Heart left ventricle (tissue), 16 donors: ENCODE results near the gene CATSPERD. TPM values are rescaled to one million over a fixed set of nuclear protein-coding genes. Genes with fewer than 3 reads are reported as not detected.

ENCODE experiments used
- ATAC-seq, 4 donors: fragments of 200-7000 bp; cut with Tn5 transposase; one replicate each; pipeline ENCODE4 v1.9.1; 2020 to 2022; ENCODE audit warnings: moderate library complexity in 4 of 4, mild to moderate bottlenecking in 3 of 4, moderate number of reproducible peaks in 1 of 4
- DNase-seq, 5 donors: peaks; one replicate each; pipeline ENCODE4 v3.0.0-alpha.2; 2020
- H3K27ac ChIP-seq, 12 donors: fragments of 200-600 bp; sonication (generic) in 4 of 12; one replicate each; pipeline versions ENCODE4 v1.5.0 to v1.8.0; 2016 to 2022; ENCODE audit warnings: mild to moderate bottlenecking in 2 of 12
- H3K27me3 ChIP-seq, 9 donors: fragments of 200-600 bp; sonication (generic) in 2 of 9; one replicate each; pipeline versions ENCODE4 v1.5.1 to v1.8.0; 2016 to 2022; ENCODE audit warnings: mild to moderate bottlenecking in 3 of 9
- H3K36me3 ChIP-seq, 9 donors: fragments of 200-600 bp; sonication (generic) in 2 of 9; one replicate each; pipeline versions ENCODE4 v1.5.0 to v1.8.0; 2018 to 2022; ENCODE audit warnings: mild to moderate bottlenecking in 2 of 9
- H3K4me1 ChIP-seq, 12 donors: fragments of 200-600 bp; sonication (generic) in 4 of 12; one replicate each; pipeline versions ENCODE4 v1.5.0 to v1.8.0; 2016 to 2022; ENCODE audit warnings: mild to moderate bottlenecking in 3 of 12
- H3K4me3 ChIP-seq, 12 donors: fragments of 200-600 bp; sonication (generic) in 4 of 12; one replicate each; pipeline versions ENCODE4 v1.5.0 to v1.8.0; 2017 to 2022; ENCODE audit warnings: mild to moderate bottlenecking in 9 of 12, moderate library complexity in 4 of 12
- H3K9me3 ChIP-seq, 12 donors: fragments of 200-600 bp; sonication (generic) in 4 of 12; one replicate each; pipeline versions ENCODE4 v1.5.0 to v1.8.0; 2016 to 2022; ENCODE audit warnings: mild to moderate bottlenecking in 1 of 12
- CTCF ChIP-seq, 12 donors: fragments of 200-600 bp; sonication (generic) in 4 of 12; IDR thresholded peaks; one replicate each; pipeline versions ENCODE4 v1.5.0 to v1.8.0; 2018 to 2022; ENCODE audit warnings: antibody characterized with exemption in 12 of 12, mild to moderate bottlenecking in 5 of 12
- POLR2A ChIP-seq, 2 donors: fragments of 450-650 bp; IDR thresholded peaks; one replicate each; pipeline ENCODE4 v1.6.1; 2017; ENCODE audit warnings: antibody characterized with exemption in 2 of 2, mild to moderate bottlenecking in 2 of 2, moderate library complexity in 2 of 2
- WGBS, 4 donors: extraction: QIAGEN DNeasy Blood & Tissue Kit in 2 of 4; methylation state at CpG; one replicate each; pipeline versions ENCODE4 v1.1.5 to v1.1.7; 2013 to 2018; 5-methylcytosine and 5-hydroxymethylcytosine counted together
- intact Hi-C, 10 donors: fragments of 100-400 bp; cut with DNase I; formaldehyde crosslinking; loops; one replicate each; pipeline versions ENCODE4 v1.11.1 to v1.14.2; 2022
- polyA plus RNA-seq, 2 donors: library from polyadenylated mRNA; stranded (reverse); fragments of 200-250 nt; gene quantifications; one replicate each; pipeline ENCODE4 v1.2.3, GENCODE V29; 2013
- total RNA-seq, 9 donors: library from RNA; depleted of rRNA in 2 of 9; stranded (reverse); fragments of >200 nt in 2 of 9; fragmentation: NEBNext Ultra II Directional in 3 of 9; extraction: Animal tissue kit (Norgen Biotek cat#: 25700) in 3 of 9; gene quantifications; one replicate each; pipeline versions ENCODE4 v1.1.0 to v1.2.4, GENCODE V29; 2016 to 2023
- donor health status: ischemic (EF 13 %, LVEDD 7.1; RV severe dilation, severe dysfunction).
- donor health status: healthy with polysubstance abuse.
- donor health status: DM: no; HTN: yes; CAD: no.
- donor health status: DM: no; HTN: no; CAD: no.
- donor health status: ischemic (EF 25% LVEDD 6.9; RV normal size, moderate dysfunction).
- donor health status: ischemic (EF 25% LVEDD 5.7; RV mildly dilated, moderate dysfunction).
- donor health status: healthy.
- donor health status: DM: yes; HTN: yes; CAD: no.
- donor health status: ischemic (EF 35%, LVEDD 5.7; RV mildly dilated, moderate dysfunction).
- donor health status: nonischemic (EF 11% LVEDD 7.7; RV severe dilation, severe dysfunction).
- donor health status: DM: yes; HTN: yes; CAD: no.
- donor health status: PGD.
- donor health status: ischemic (EF 29% LVEDD 5.4; RV normal size, mild dysfunction).
- donor health status: nonischemic (EF 23%, LVEDD 6.1; RV moderate dilation, normal function).

CATSPERD gene
- total and polyA plus RNA-seq, 11 donors = not detected

- WGBS, 4 donors = 5 to 8% (median 6%) methylated on average over 41 to 54 of the region's 54 CpGs
- H3K4me1 ChIP-seq = peaks cover 4 to 56% (median 28%) of the 10 kb centered on the region in 12 donors
- peaks cover 0 to 48% (median 45%) of the 10 kb centered on the region in 9 donors for H3K36me3 ChIP-seq
- ATAC-seq (peak; percentile 2 to 61 (median 14)), DNase-seq (peak; percentile 79 to 83 (median 81))
- no peaks in the 10 kb centered on the region for H3K9me3 ChIP-seq
- H3K27ac ChIP-seq = peak overlapping the region; percentile 67 to 95 (median 86)
- TF ChIP-seq CTCF (IDR thresholded peaks at IDR 0.05) = no peak
- no peak for TF ChIP-seq POLR2A (IDR thresholded peaks at IDR 0.05)
- peak overlapping the region; percentile 48 to 91 (median 77) for H3K4me3 ChIP-seq
- intact Hi-C loops = loop anchor here in 4 of 10 donors (1.0 to 5.0 kb wide), 4 partner anchors 29 to 211 kb away; partner anchors contain the start of genes CATSPERD (in 4 of the 4), LONP1 (in 4 of the 4), NDUFA11 (in 1 of the 4) and SAFB (in 1 of the 4)
- H3K27me3 ChIP-seq = no peaks in the 10 kb centered on the region
Measured at GRCh38 chr19:5690955-5691821, 29.2 kb upstream of the CATSPERD start.

GRCh38 chr19:5691822-5692722, 28.4 kb upstream of the CATSPERD start:
- H3K27ac ChIP-seq = peak overlapping the region; percentile 67 to 95 (median 86)
- H3K36me3 ChIP-seq = peaks cover 0 to 57% (median 54%) of the 10 kb centered on the region in 9 donors
- intact Hi-C loops = loop anchor here in 4 of 10 donors (2.0 to 5.0 kb wide), 3 partner anchors 29 to 210 kb away; partner anchors contain the start of genes CATSPERD (in 2 of the 4), LONP1 (in 2 of the 4), NDUFA11 (in 1 of the 4) and SAFB (in 1 of the 4)
- no peak for ATAC-seq
- H3K4me3 ChIP-seq = peak overlapping the region in 11 of 12 donors; percentile 48 to 91 (median 79)
- peak in 1 of 5 donors; percentile 35 for DNase-seq
- TF ChIP-seq POLR2A (IDR thresholded peaks at IDR 0.05) (no peak), CTCF (IDR thresholded peaks at IDR 0.05) (no peak)
- H3K27me3 ChIP-seq = no peaks in the 10 kb centered on the region
- 55 to 64% (median 61%) methylated on average over 21 to 42 of the region's 42 CpGs for WGBS, 4 donors
- H3K4me1 ChIP-seq = peaks cover 4 to 47% (median 25%) of the 10 kb centered on the region in 12 donors
- H3K9me3 ChIP-seq = no peaks in the 10 kb centered on the region

- Histone ChIP-seq H3K27me3 (no peaks in the 10 kb centered on the region), H3K27ac (no peak overlapping the region), H3K36me3 (peaks cover 0 to 59% (median 55%) of the 10 kb centered on the region in 9 donors), H3K4me3 (no peak overlapping the region), H3K4me1 (peaks cover 4 to 40% (median 21%) of the 10 kb centered on the region in 12 donors), H3K9me3 (no peaks in the 10 kb centered on the region)
- no peak for ATAC-seq
- no peak for DNase-seq
- TF ChIP-seq POLR2A (IDR thresholded peaks at IDR 0.05) (no peak), CTCF (IDR thresholded peaks at IDR 0.05) (no peak)
- intact Hi-C loops = loop anchor here in 3 of 10 donors (2.0 to 5.0 kb wide), 3 partner anchors 28 to 210 kb away; partner anchors contain the start of genes CATSPERD (in 1 of the 3), LONP1 (in 1 of the 3), NDUFA11 (in 1 of the 3) and SAFB (in 1 of the 3)
- WGBS, 4 donors = 67 to 76% (median 69%) methylated on average over 5 to 7 of the region's 7 CpGs
Measured at GRCh38 chr19:5692723-5693194, 27.7 kb upstream of the CATSPERD start.
